Keratinocyte (primary cell): ENCODE results near the gene LBP. TPM values are rescaled to one million over a fixed set of nuclear protein-coding genes. Genes with fewer than 3 reads are reported as not detected.

Source experiments
- DNase-seq: peaks from one replicate; pipeline ENCODE4 v3.0.0-alpha.2; 2011; ENCODE audit warnings: low read depth, missing footprints, low spot score
- FAIRE-seq: peaks from 2 replicates; lab custom pipeline; 2011; peaks lifted over from hg19 to GRCh38; lab: Jason Lieb, UNC
- H2AFZ ChIP-seq: 2 replicates; pipeline ENCODE4 v1.6.0; 2012; ENCODE audit warnings: low read length, control low read depth, inconsistent platforms; ENCODE audit not compliant: control insufficient read depth
- H3K27ac ChIP-seq: 2 replicates; pipeline ENCODE4 v1.5.1; 2011; ENCODE audit warnings: low read length; ENCODE audit not compliant: control insufficient read depth, insufficient read depth
- H3K27me3 ChIP-seq: 3 replicates; pipeline ENCODE4 v1.6.0; 2011; ENCODE audit warnings: low read length; ENCODE audit not compliant: control insufficient read depth, insufficient read depth; ENCODE audit errors: extremely low read depth
- H3K36me3 ChIP-seq, 2 experiments: 2 replicates in 1 of 2; 3 replicates in 1 of 2; pipeline ENCODE4 v1.5.1; 2011; ENCODE audit warnings: low read length in 2 of 2, mild to moderate bottlenecking in 1 of 2; ENCODE audit not compliant: control insufficient read depth in 2 of 2, insufficient read depth in 2 of 2; ENCODE audit errors: extremely low read depth in 1 of 2
- H3K4me1 ChIP-seq: 3 replicates; pipeline ENCODE4 v1.5.1; 2011; ENCODE audit warnings: low read length; ENCODE audit not compliant: control insufficient read depth, insufficient read depth; ENCODE audit errors: extremely low read depth
- H3K4me2 ChIP-seq: 3 replicates; pipeline ENCODE4 v1.6.0; 2011; ENCODE audit warnings: low read depth, low read length; ENCODE audit not compliant: control insufficient read depth, insufficient read depth; ENCODE audit errors: extremely low read depth
- H3K4me3 ChIP-seq, 3 experiments: fragments of 200-600 bp in 1 of 3; sonication (generic) in 1 of 3; 2 replicates in 2 of 3; 3 replicates in 1 of 3; pipeline ENCODE4 v1.5.1; 2011 to 2016; ENCODE audit warnings: low read length in 3 of 3, mild to moderate bottlenecking in 3 of 3, control low read depth in 2 of 3, inconsistent platforms in 1 of 3, low read depth in 1 of 3, mixed read lengths in 1 of 3, mixed run types in 1 of 3, moderate library complexity in 1 of 3; ENCODE audit not compliant: control insufficient read depth in 2 of 3, insufficient read depth in 2 of 3; ENCODE audit errors: extremely low read depth in 1 of 3
- H3K79me2 ChIP-seq: 2 replicates; pipeline ENCODE4 v1.6.0; 2012; ENCODE audit warnings: low read length; ENCODE audit not compliant: control insufficient read depth, insufficient read depth
- H3K9ac ChIP-seq: 3 replicates; pipeline ENCODE4 v1.6.0; 2011; ENCODE audit warnings: low read length; ENCODE audit not compliant: control insufficient read depth, insufficient read depth; ENCODE audit errors: extremely low read depth
- H3K9me1 ChIP-seq: 3 replicates; pipeline ENCODE4 v1.6.0; 2011; ENCODE audit warnings: low read length; ENCODE audit not compliant: control insufficient read depth, insufficient read depth; ENCODE audit errors: extremely low read depth
- H3K9me3 ChIP-seq: 2 replicates; pipeline ENCODE4 v1.5.1; 2012; ENCODE audit warnings: low read depth, low read length; ENCODE audit not compliant: control insufficient read depth
- H4K20me1 ChIP-seq: 3 replicates; pipeline ENCODE4 v1.6.0; 2011; ENCODE audit warnings: low read length; ENCODE audit not compliant: control insufficient read depth, insufficient read depth; ENCODE audit errors: extremely low read depth
- CTCF ChIP-seq, 3 experiments: IDR thresholded peaks in 1 of 3; conservative IDR thresholded peaks in 1 of 3; optimal IDR thresholded peaks in 1 of 3; 2 replicates in 2 of 3; 3 replicates in 1 of 3; pipeline versions ENCODE3 to v1.5.1; 2011; ENCODE audit warnings: low read length in 3 of 3, mild to moderate bottlenecking in 3 of 3, moderate library complexity in 2 of 3, control low read depth in 1 of 3, inconsistent platforms in 1 of 3; ENCODE audit not compliant: insufficient read depth in 2 of 3; ENCODE audit errors: extremely low read depth in 1 of 3
- EZH2 ChIP-seq: IDR thresholded peaks from one replicate; pipeline ENCODE4 v1.6.1; 2012; ENCODE audit warnings: inconsistent platforms, mild to moderate bottlenecking, low read length, moderate library complexity
- dilution Hi-C: fragments of 300-500 bp; cut with MboI; formaldehyde crosslinking; loops from one replicate; pipeline ENCODE4 v1.7.0; 2020; ENCODE audit warnings: low sequenced_read_pairs; ENCODE audit not compliant: extremely low pct_ligation_motif_present
- polyA plus RNA-seq, 5 experiments: library from polyadenylated mRNA; depleted of rRNA in 3 of 5; stranded (reverse) in 3 of 5; stranded (forward) in 1 of 5; unstranded in 1 of 5; fragments of >200 nt; gene quantifications; 1 replicate in 1 of 5; 2 replicates in 3 of 5; 3 replicates in 1 of 5; pipeline versions ENCODE4 v1.2.1 to v1.2.3, GENCODE V29; 2011 to 2012; ENCODE audit warnings: missing spikeins in 2 of 5, low read depth in 1 of 5, low replicate concordance in 1 of 5

LBP gene
- polyA plus RNA-seq, 1 donor (not counting 4 experiments of a cell fraction or from before 2014, with no cell fraction given): not detected

- no peaks in the 10 kb centered on the region for H3K36me3 ChIP-seq
- TF ChIP-seq CTCF (optimal IDR thresholded peaks at IDR 0.05 in 1 of 3, IDR thresholded peaks at IDR 0.05 in 1 of 3, conservative IDR thresholded peaks at IDR 0.05 in 1 of 3; ENCODE audit: extremely low read depth in 1 of 3, insufficient read depth in 2 of 3, low read length in 3 of 3): no peak
- TF ChIP-seq EZH2: no peak
- no peak overlapping the region for H3K27ac ChIP-seq
- peaks cover 10% of the 10 kb centered on the region for H3K27me3 ChIP-seq
- H3K9me3 ChIP-seq: peaks cover 2% of the 10 kb centered on the region
- no peak for FAIRE-seq
- peak overlapping the region; percentile 61 for H3K4me2 ChIP-seq
- no peaks in the 10 kb centered on the region for H3K4me1 ChIP-seq
- H2AFZ ChIP-seq: peak overlapping the region; percentile 82
- DNase-seq: no peak
- H3K4me3 ChIP-seq: no peak overlapping the region
- H3K79me2 ChIP-seq: no peaks in the 10 kb centered on the region
- dilution Hi-C loops: no loop called here
- H3K9ac ChIP-seq: no peak overlapping the region
- H4K20me1 ChIP-seq: no peaks in the 10 kb centered on the region
- no peaks in the 10 kb centered on the region for H3K9me1 ChIP-seq
Measured at GRCh38 chr20:38342713-38343310, 3.5 kb upstream of the LBP start.

- peak overlapping the region; percentile 82 for H2AFZ ChIP-seq
- no peaks in the 10 kb centered on the region for H3K9me1 ChIP-seq
- H3K9ac ChIP-seq: no peak overlapping the region
- H3K4me1 ChIP-seq: no peaks in the 10 kb centered on the region
- H3K9me3 ChIP-seq: no peaks in the 10 kb centered on the region
- DNase-seq (no peak), FAIRE-seq (no peak)
- H3K4me2 ChIP-seq: peak overlapping the region; percentile 61
- peak overlapping the region in 1 of 3 experiments; percentile 18 for H3K4me3 ChIP-seq
- TF ChIP-seq CTCF (optimal IDR thresholded peaks at IDR 0.05 in 1 of 3, IDR thresholded peaks at IDR 0.05 in 1 of 3, conservative IDR thresholded peaks at IDR 0.05 in 1 of 3; ENCODE audit: extremely low read depth in 1 of 3, insufficient read depth in 2 of 3, low read length in 3 of 3) (no peak), EZH2 (no peak)
- H3K27ac ChIP-seq: no peak overlapping the region
- dilution Hi-C loops: no loop called here
- H3K27me3 ChIP-seq: peaks cover 10% of the 10 kb centered on the region
- no peaks in the 10 kb centered on the region for H3K79me2 ChIP-seq
- H4K20me1 ChIP-seq: no peaks in the 10 kb centered on the region
- no peaks in the 10 kb centered on the region for H3K36me3 ChIP-seq
Measured at GRCh38 chr20:38343311-38344106, 2.8 kb upstream of the LBP start.
